GM11168 (cell line): Measurements from ENCODE around the gene NPAS1.

Source experiments
- in situ Hi-C: fragments of 300-500 bp; cut with MboI; formaldehyde crosslinking; loops from one replicate; pipeline ENCODE4 v1.12.0; 2022; ENCODE audit warnings: low sequenced_read_pairs; ENCODE audit not compliant: unreplicated experiment

The NPAS1 gene, protein sequence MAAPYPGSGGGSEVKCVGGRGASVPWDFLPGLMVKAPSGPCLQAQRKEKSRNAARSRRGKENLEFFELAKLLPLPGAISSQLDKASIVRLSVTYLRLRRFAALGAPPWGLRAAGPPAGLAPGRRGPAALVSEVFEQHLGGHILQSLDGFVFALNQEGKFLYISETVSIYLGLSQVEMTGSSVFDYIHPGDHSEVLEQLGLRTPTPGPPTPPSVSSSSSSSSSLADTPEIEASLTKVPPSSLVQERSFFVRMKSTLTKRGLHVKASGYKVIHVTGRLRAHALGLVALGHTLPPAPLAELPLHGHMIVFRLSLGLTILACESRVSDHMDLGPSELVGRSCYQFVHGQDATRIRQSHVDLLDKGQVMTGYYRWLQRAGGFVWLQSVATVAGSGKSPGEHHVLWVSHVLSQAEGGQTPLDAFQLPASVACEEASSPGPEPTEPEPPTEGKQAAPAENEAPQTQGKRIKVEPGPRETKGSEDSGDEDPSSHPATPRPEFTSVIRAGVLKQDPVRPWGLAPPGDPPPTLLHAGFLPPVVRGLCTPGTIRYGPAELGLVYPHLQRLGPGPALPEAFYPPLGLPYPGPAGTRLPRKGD

DNA sequence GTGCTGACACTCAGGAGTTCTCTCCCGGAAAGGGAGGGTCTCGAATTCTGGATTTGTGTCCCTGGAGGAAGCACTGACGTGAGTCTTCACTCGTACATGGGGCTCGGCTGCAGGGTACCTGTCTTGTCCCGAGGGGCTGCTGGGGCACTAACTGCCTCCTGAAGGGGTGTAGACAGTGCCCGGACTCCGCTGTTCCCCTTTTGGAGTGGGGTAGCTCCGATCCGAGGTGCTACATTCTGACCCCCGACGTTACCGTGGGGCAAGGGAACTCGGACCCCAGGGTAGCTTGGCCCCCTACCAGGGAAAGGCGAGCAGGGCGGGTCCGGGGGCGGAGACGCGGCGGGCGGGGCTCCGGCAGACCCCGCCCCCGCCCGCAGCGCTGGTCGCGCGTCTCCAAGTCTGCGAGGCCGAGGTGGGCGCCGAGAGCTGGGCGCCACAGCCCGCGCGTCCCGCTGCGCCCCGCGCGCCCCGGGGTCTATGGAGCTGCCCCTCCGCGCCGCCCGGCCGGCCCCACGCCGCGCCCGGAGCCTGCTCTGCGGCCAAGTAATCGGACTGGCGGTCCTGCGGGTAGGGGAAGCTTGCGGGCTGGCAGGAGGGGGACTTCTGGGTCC lies at the start of gene NPAS1:
Gene NPAS1 (plus strand): TSS at position 407 of the 611 bp plus-strand sequence. CDS start 1,211 bp downstream, outside the sequence.
- in situ Hi-C loops = no loop called here

DNA sequence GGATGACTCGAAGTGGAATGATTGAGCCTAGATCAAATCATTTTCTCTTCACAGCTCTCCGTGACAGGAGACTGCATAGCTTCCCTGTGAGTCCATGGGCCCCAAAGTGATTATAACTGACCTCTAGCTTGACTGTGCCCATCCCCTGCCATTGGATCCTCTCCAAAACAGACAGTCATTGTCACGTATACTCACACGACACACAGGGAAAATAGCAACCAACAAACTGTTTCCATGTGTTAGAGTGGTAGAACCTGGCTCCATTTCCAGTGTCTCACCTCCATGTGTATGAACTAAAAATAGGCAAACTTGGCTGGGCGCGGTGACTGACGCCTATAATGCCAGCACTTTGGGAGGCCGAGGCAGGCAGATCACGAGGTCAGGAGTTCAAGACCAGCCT lies 48.8 kb upstream of the NPAS1 start:
- in situ Hi-C loops = no loop called here

DNA sequence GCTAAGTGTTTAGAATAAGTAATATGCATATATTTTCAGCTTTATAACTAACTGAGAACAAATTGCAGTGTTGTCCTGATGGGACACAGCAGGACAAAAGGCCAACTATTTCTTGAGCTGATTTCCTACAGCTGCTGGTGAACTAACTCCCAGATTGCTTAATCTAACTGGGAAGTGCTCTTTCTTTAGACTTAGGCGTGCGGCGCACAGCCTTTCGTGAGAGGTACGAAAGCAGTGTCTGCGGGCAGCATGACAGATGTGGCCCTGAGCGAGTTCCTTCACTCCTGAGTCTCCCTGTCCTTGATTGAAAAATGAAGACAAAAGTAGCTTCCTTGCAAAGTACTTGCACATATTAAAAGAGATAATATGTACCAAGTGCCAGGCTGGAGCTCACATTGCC lies 47.3 kb upstream of the NPAS1 start:
- in situ Hi-C loops = no loop called here

DNA sequence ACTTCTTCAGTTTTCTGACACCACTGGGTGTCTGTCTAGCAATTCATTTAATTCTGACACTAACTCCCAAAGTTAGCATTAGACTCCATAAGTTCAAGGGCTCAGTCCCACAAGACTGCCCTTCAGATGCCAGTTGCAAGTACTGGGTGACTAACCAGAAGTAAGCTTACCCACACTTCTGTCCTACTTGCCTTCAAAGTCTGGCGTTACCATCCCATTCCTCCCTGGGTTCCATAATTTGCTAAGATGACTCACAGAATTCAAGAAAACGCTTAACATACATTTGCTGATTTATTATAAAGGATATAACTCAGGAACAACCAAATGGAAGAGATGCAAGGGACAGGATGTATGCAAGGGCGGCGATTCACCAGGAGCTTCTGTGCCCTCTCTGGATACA lies 45.5 kb upstream of the NPAS1 start:
- in situ Hi-C loops = no loop called here

DNA sequence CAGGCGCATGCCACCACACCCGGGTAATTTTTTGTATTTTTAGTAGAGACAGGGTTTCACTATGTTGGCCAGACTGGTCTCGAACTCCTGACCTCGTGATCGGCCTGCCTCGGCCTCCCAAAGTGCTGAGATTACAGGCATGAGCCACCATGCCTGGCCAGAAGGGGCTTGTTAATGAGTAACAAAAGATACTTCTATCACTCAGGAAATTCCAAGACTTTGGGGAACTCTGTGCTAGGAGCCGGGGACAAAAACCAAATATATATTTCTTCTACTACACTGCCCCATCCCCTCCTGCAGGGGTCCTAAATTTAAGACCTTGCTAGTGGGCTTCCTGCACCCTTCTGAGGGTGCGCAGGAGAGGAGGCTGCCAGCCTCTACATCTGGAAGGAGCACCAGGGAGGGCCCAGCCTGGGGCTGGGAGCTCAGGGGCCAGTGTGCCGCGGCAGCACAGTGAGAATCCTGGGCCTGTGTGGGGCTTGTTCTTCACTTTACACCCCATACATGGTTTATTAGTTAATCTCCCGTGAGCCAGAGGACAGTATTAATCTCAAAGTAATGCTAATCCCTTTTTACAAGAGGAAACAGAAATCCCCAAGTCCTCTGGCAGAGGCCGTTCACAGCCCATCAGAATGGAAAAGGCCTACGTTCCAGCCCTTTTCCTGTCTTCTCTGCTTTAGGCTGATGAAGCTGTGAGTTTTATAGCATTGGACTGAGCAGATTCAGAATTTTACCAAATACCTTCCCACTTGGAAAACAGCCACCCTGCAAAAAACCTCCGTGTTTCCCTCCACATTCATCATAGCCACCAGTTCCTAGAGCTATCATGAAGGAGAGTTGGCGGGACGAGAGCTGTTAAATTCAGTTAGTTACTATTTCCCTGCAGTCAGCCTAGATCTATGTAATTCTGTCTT lies 44.4 kb upstream of the NPAS1 start:
- in situ Hi-C loops = no loop called here

DNA sequence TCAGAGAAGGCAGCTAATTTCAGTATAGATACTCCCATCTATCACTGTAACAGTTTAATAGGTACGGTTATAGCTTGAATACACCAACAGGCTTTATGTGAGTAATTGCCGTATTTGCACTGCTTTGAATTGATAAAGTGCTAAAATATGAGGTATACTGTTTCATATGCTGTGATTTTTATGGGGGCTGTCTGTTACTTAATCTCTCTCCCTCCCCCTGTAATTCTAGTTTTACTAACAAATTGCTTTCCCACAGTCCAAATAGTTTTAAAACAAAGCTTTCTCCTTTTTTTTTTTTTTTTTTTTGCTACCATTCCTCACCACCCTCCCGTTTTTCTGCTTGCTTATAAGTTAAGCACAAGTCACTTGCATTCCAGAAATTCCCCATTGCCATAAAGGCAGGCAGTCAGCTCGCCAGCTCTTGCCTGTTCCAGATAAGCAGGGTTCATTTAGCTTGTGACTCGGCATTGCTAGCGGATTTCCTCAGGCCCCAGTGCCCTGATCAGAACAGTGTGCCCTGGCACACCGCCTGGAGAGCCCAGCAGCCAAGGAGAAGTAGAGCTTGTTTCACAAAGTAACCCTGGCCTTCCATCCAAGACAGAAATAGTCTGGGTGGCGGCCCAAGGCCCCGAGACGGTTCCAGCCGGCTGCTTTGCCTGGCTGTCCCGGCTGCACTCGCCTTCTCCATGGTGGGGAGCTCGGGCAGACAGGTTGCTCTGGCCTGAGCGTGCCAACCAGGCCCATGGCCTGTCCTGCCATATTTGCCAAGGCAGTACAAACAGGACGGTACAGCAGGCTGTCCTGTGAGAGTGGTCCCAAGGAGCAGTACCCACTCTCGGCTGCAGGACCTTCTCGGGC lies 43.5 kb upstream of the NPAS1 start:
- in situ Hi-C loops = no loop called here

DNA sequence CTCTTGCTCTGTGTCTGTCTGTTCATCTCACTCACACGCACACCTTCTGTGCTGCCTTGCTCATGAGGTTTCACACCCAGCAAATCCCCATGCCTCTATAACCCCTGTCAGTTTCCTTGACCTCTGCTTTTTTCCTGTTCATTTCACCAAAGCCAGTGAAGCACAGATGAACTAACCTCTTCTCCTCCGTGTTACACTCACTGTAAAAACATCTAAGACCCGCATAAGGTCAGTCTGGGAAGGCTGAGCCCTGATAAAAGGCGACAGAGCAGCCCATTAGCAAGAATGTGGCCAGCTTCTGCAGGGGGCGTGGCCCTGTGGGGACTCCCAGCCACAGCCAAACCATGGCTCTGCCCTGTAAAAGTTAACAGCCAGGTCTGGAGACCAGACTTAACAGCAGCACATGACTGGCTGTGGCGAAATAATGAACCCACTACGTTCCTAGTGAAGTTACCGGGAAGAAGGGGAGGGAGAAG lies 42.8 kb upstream of the NPAS1 start:
- in situ Hi-C loops = no loop called here

DNA sequence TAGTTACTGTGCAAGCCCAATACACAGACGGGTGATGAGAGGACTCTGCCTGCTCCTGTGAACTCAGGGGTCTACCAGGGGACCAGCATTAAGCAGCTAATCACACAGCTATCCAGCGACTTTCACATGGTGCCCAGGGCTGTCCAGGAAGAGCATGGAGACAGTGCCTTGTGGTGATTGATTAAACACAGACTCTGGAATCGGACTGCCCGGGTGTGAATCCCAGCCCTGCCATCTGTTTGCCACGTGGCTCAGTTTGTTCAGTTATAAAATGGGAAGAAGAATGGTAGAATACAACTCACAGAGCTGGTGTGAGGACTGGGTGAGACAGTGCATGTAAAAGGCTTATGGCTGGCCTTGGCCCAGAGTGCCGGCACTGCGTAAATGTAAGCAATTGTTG lies 42.1 kb upstream of the NPAS1 start:
- in situ Hi-C loops = no loop called here

DNA sequence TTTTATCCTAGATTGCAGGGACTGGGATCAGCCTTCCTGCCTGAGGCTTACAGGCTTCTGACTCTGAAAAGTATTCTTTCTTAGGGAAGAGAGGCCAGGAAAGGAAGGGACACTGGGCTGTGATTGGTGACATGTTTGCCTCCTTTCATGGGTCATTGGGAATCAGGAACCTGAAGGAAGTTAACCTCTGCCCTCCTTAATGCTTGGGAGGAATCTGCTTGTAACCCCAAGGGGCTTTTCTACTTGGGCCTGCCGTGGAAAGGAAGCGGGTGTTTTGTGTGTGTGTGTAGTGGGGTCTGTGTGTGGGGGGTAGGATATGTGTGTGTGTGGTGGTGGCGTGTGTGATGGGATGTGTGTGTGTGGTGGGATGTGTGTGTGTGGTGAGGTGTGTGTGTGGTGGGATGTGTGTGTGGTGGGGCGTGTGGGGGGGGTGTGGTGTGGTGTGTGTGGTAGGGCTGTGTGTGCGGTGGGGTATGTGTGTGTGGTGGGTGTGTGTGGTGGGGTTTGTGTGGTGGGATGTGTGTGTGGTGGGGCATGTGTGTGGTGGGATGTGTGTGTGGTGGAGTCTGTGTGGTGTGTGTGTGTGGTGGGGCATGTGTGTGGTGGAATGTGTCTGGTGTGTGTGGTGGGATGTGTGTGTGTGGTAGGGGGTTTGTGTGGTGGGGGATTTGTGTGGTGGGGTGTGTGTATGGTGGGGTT lies 41.3 kb upstream of the NPAS1 start:
- in situ Hi-C loops = no loop called here

DNA sequence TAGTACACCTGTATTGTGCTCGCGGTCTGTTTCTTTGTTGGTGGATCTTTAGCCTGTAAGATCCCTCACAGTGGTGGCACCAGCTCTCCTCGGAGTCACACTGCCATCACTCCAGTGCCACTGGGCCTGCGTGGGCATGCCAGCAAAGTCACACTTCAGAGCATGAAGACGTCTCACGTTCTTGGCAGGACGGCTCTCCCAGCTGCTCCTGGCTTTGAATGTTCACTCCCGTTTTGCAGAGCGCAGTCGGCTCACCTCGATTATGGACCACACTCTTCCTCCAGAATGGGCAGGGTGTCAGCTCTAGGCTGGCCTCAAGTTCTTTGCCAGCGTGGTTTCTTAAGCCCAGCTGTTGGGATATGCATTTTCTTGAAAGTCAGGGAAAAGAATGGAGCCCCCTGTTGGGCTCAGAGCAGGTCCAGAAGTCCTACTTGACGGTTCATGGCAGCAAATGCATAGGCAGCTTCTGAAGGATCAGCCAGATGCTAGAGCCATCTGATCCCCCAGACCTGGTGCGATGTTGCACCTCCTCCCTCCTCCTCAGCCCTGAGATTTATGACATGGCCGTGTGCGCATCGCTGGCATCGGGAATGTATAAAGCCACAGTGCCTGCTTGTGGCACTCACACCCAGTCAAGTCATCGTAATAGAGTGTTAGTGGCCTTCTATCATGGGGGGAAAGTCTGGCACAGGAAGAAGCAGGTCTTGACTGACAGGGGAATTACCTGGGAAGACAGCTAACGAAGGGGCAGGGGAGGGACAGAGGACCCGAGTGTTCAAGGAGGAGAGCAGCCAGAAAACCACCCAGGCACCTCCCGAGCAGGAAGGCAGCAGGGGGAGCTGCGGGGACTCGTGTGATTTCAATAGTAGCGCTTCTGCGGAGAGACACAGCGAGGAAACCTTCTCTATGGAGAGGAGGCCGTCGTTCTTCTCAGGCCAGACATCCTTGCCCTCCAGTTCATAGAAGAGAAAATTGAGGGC lies 40.2 kb upstream of the NPAS1 start:
- in situ Hi-C loops = loop anchor here (10.0 kb wide), 1 partner anchor 115 kb away; the partner anchor contains the start of gene ARHGAP35

DNA sequence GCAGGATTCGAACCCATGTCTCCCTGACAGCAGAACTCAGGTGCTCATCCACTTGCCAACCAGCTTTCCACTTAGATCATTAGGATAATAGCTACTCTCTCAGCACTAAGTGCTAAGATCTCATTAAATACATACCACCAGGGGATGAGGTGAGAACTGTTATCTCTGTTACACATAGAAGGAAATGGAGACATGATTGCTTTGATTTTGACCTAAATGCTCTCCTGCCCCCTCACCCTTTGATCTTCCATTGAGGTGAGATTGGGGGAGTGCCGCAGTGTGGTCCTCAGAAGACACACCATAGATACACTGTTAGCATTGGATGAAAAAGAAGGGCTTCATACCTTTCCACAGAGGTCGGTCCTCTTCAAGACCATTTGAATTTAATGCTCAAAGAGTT lies 38.9 kb upstream of the NPAS1 start:
- in situ Hi-C loops = loop anchor here (10.0 kb wide), 1 partner anchor 116 kb away; the partner anchor contains the start of gene ARHGAP35

DNA sequence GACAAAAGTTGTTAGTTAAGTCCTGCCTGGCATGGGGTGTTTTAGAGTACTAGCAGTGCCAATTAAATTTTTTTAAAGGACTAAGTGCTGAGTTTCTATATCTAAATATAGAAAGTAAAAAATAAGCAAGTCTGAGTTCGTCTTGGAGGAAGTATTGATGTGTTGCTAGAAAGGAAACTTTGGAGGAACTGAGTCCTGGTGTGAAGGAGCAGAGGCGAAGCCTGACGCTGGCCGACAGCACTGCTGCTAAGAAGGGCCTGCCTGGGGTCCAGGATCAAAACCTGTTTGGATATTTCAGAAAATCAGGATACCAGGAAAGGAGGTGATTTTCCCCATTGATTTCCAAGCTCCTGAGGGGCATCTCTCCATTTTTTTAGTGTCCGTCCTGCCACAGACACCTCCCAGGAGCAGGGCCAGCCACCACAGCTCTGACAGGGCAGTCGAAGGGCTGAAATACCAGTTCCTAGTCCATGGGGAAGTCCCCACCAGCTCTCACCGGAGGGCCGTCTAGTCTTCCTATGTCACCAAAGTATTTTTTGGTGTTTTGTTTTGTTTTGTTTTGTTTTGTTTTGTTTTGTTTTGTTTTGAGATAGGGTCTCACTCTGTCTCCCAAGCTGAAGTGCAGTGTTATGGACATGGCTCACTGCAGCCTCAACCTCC lies 38.2 kb upstream of the NPAS1 start:
- in situ Hi-C loops = loop anchor here (10.0 kb wide), 1 partner anchor 117 kb away; the partner anchor contains the start of gene ARHGAP35

DNA sequence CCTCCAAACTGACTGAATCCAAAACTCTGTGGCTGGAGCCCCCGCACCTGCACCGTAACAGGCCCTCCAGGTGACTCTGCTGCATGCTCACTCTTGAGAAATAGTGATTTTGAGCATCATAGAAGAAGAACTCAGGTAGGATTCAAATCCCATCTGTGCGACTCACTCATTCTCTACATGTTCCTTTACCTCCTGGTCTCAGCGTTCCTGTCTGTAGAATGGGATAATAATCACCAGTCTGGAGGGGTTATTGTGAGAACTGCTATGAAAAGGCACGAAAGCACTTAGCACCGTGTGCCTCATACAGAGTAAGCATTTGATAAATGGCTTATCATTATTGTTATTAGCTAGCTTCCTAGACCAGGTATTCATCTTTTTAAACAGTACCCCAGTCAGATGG lies 36.5 kb upstream of the NPAS1 start:
- in situ Hi-C loops = loop anchor here (10.0 kb wide), 1 partner anchor 118 kb away; the partner anchor contains the start of gene ARHGAP35

DNA sequence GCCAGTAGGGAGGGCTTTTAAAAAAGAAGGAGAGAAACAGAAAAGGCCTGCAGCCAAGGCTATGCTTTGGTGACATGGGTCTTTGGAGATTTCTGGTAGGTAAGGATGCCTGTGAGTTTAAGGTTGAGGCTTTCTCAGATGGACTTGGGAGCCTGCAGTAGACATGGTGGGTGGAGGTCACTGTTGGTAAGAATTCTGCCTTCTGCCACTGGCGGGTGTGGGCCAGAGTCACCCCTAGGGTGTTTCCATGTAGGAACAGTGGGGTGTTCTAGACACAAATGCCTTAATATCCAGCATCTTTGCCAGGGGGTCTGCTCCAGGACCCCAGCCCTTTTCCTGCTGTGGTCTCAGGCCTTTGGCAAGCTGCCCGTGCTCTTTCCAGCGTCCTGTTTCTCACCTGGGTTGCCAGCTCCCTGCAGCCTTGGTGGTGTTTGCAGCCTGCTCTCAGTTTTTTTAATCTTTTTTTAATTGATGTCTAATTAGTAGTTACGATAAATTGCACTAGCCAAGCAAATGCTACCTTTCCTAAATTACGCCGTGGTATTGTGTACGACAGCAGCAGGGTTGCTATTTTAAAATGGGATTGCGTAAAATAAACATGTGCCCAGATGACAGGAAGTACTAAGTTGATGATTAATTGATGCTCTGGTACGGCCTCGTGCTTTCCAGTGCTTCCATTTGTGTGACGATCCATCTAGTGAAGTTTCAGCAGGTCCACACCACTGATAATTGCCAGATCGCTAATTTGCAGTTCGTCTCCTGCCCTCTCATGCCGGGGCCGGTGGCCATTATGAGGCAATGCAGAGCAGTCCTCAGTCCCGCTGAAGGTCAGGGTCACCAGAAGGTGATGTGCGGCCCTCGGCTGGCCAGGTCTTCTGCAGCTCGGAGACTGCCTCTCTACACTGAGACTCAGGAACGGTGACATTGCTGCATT lies 35.3 kb upstream of the NPAS1 start:
- in situ Hi-C loops = loop anchor here (10.0 kb wide), 1 partner anchor 120 kb away; the partner anchor contains the start of gene ARHGAP35

DNA sequence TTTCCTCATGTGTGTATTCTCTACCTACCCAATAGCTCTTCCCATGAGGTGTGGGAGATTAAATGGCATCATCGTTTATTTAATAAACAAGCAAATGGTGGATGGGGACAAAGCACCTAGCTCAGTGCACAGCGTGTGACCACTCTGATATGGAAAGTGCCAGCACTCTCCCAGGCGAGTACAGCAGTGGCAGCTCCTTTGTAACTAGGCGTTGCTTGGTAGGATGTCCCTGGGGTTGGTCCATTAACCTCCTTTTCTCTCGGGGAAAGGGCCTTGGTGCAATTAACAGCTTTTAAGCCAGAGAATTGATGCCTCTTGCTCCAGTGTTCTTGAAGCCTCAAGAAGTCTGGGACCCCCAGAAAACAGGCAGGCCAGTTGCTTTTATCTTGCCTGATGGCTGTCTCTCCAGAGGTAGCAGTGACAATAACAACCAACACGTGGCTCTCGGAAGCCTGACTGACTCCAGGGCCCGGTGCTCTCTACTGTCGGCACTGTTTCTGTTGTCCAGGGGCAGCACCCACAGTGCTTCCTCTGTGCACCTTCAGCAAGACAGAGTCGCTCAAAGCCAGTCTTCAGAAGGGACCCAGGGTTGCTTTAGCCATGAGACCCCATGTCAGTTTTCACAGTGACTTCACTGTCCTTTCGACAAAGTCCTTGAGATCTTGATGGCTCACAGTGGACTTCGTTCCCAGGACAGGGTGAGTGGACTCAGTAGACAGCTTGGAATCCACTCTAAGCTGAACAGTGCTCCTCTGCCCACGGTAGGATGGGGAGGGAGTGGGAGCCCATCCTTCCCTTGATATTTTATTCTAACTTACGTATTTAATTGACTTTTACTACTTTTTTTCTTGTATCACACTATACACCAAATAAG lies 33.9 kb upstream of the NPAS1 start:
- in situ Hi-C loops = loop anchor here (10.0 kb wide), 1 partner anchor 121 kb away; the partner anchor contains the start of gene ARHGAP35
